ENCODE results near the gene GYPE.
"Not testable (repeated sequence)": the region's sequence is repeated elsewhere in the genome, so short reads cannot be mapped to it uniquely, and the experiment has no call there.

The GYPE gene

GRCh38 chr4:143904431-143904830, 928 bp downstream of the GYPE start:
- not testable (repeated sequence) for H3K9me3 Mint-ChIP-seq; DNase-seq; H3K36me3 Mint-ChIP-seq (ENCODE audit: insufficient read depth); ATAC-seq (replicated peaks); H3K27me3 Mint-ChIP-seq; H3K4me1 Mint-ChIP-seq (ENCODE audit: low read depth in 2 of 2); H3K27ac Mint-ChIP-seq; H3K4me3 Mint-ChIP-seq

- H3K4me3 Mint-ChIP-seq; H3K27me3 Mint-ChIP-seq; H3K27ac Mint-ChIP-seq; ATAC-seq (replicated peaks); H3K36me3 Mint-ChIP-seq (ENCODE audit: insufficient read depth); DNase-seq; H3K4me1 Mint-ChIP-seq (ENCODE audit: low read depth in 2 of 2); H3K9me3 Mint-ChIP-seq: not testable (repeated sequence)
Observed at GRCh38 chr4:143890323-143890722, 15.0 kb downstream of the GYPE start.

- not testable (repeated sequence) for H3K27me3 Mint-ChIP-seq; ATAC-seq (replicated peaks); H3K36me3 Mint-ChIP-seq (ENCODE audit: insufficient read depth); DNase-seq; H3K4me3 Mint-ChIP-seq; H3K4me1 Mint-ChIP-seq (ENCODE audit: low read depth in 2 of 2); H3K9me3 Mint-ChIP-seq; H3K27ac Mint-ChIP-seq
Observed at GRCh38 chr4:143888189-143888588, 17.2 kb downstream of the GYPE start.

- ATAC-seq (replicated peaks); DNase-seq; H3K27me3 Mint-ChIP-seq; H3K36me3 Mint-ChIP-seq (ENCODE audit: insufficient read depth); H3K27ac Mint-ChIP-seq; H3K4me3 Mint-ChIP-seq; H3K4me1 Mint-ChIP-seq (ENCODE audit: low read depth in 2 of 2); H3K9me3 Mint-ChIP-seq: not testable (repeated sequence)
Observed at GRCh38 chr4:143884965-143885364, 20.4 kb downstream of the GYPE start.

- no peaks in the 10 kb centered on the region for H3K36me3 Mint-ChIP-seq (ENCODE audit: insufficient read depth)
- no peak overlapping the region for H3K27ac Mint-ChIP-seq
- no peaks in the 10 kb centered on the region for H3K27me3 Mint-ChIP-seq
- no peaks in the 10 kb centered on the region for H3K4me1 Mint-ChIP-seq (ENCODE audit: low read depth in 2 of 2)
- no peak overlapping the region for H3K4me3 Mint-ChIP-seq
- ATAC-seq (replicated peaks) (no peak), DNase-seq (no peak)
- H3K9me3 Mint-ChIP-seq, result no peaks in the 10 kb centered on the region
Observed at GRCh38 chr4:143883529-143883928, 21.8 kb downstream of the GYPE start.

- no peak for DNase-seq
- Mint-ChIP-seq H3K4me1 (ENCODE audit: low read depth in 2 of 2) (no peaks in the 10 kb centered on the region), H3K27me3 (no peaks in the 10 kb centered on the region), H3K9me3 (no peaks in the 10 kb centered on the region), H3K36me3 (ENCODE audit: insufficient read depth) (no peaks in the 10 kb centered on the region), H3K27ac (no peak overlapping the region), H3K4me3 (no peak overlapping the region)
- ATAC-seq (replicated peaks), result no peak
Observed at GRCh38 chr4:143882892-143883291, 22.5 kb downstream of the GYPE start.

- not testable (repeated sequence) for H3K4me3 Mint-ChIP-seq; H3K27me3 Mint-ChIP-seq; H3K9me3 Mint-ChIP-seq; H3K4me1 Mint-ChIP-seq (ENCODE audit: low read depth in 2 of 2); DNase-seq; H3K36me3 Mint-ChIP-seq (ENCODE audit: insufficient read depth); ATAC-seq (replicated peaks); H3K27ac Mint-ChIP-seq
Observed at GRCh38 chr4:143879561-143879960, 25.8 kb downstream of the GYPE start.

GRCh38 chr4:143875357-143875756, 30.0 kb downstream of the GYPE start:
- not testable (repeated sequence) for H3K36me3 Mint-ChIP-seq (ENCODE audit: insufficient read depth); DNase-seq; ATAC-seq (replicated peaks); H3K27ac Mint-ChIP-seq; H3K9me3 Mint-ChIP-seq; H3K4me3 Mint-ChIP-seq; H3K27me3 Mint-ChIP-seq; H3K4me1 Mint-ChIP-seq (ENCODE audit: low read depth in 2 of 2)

GRCh38 chr4:143870523-143871268, 34.7 kb downstream of the GYPE start:
- H3K4me1 Mint-ChIP-seq (ENCODE audit: low read depth in 2 of 2); H3K9me3 Mint-ChIP-seq; DNase-seq; H3K36me3 Mint-ChIP-seq (ENCODE audit: insufficient read depth); H3K27ac Mint-ChIP-seq; ATAC-seq (replicated peaks); H3K27me3 Mint-ChIP-seq; H3K4me3 Mint-ChIP-seq: not testable (repeated sequence)

GRCh38 chr4:143869925-143870324, 35.4 kb downstream of the GYPE start:
- ATAC-seq (replicated peaks); H3K27ac Mint-ChIP-seq; H3K27me3 Mint-ChIP-seq; H3K4me1 Mint-ChIP-seq (ENCODE audit: low read depth in 2 of 2); H3K36me3 Mint-ChIP-seq (ENCODE audit: insufficient read depth); DNase-seq; H3K9me3 Mint-ChIP-seq; H3K4me3 Mint-ChIP-seq: not testable (repeated sequence)

- not testable (repeated sequence) for H3K4me3 Mint-ChIP-seq; DNase-seq; H3K27ac Mint-ChIP-seq; H3K9me3 Mint-ChIP-seq; H3K36me3 Mint-ChIP-seq (ENCODE audit: insufficient read depth); ATAC-seq (replicated peaks); H3K4me1 Mint-ChIP-seq (ENCODE audit: low read depth in 2 of 2); H3K27me3 Mint-ChIP-seq
Observed at GRCh38 chr4:143862716-143863115, 42.6 kb downstream of the GYPE start.

GRCh38 chr4:143858456-143858855, 46.9 kb downstream of the GYPE start:
- DNase-seq, result no peak
- peaks cover 0 to 4% of the 10 kb centered on the region in 2 donors for H3K9me3 Mint-ChIP-seq
- peaks cover 2 to 4% of the 10 kb centered on the region in 2 donors for H3K4me1 Mint-ChIP-seq (ENCODE audit: low read depth in 2 of 2)
- no peak overlapping the region for H3K27ac Mint-ChIP-seq
- H3K36me3 Mint-ChIP-seq (ENCODE audit: insufficient read depth), result no peaks in the 10 kb centered on the region
- no peak for ATAC-seq (replicated peaks)
- H3K27me3 Mint-ChIP-seq, result no peaks in the 10 kb centered on the region
- no peak overlapping the region for H3K4me3 Mint-ChIP-seq

GRCh38 chr4:143857391-143858336, 47.7 kb downstream of the GYPE start:
- H3K4me1 Mint-ChIP-seq (ENCODE audit: low read depth in 2 of 2); H3K36me3 Mint-ChIP-seq (ENCODE audit: insufficient read depth); H3K9me3 Mint-ChIP-seq; DNase-seq; H3K4me3 Mint-ChIP-seq; ATAC-seq (replicated peaks); H3K27me3 Mint-ChIP-seq; H3K27ac Mint-ChIP-seq: not testable (repeated sequence)

- H3K36me3 Mint-ChIP-seq (ENCODE audit: insufficient read depth); H3K27ac Mint-ChIP-seq; H3K4me3 Mint-ChIP-seq; DNase-seq; H3K9me3 Mint-ChIP-seq; H3K27me3 Mint-ChIP-seq; ATAC-seq (replicated peaks); H3K4me1 Mint-ChIP-seq (ENCODE audit: low read depth in 2 of 2): not testable (repeated sequence)
Observed at GRCh38 chr4:143856017-143856557, 49.3 kb downstream of the GYPE start.
